Ectodermal cell (in vitro differentiated cells): ENCODE measurements around the gene EYA2.
A peak's percentile ranks its signal among the peaks of the same experiment; 100 is the strongest.

ENCODE experiments used
- H3K27ac ChIP-seq: 2 replicates; pipeline ENCODE4 v1.7.0; 2013; ENCODE audit warnings: mild to moderate bottlenecking, low read depth, low read length; ENCODE audit not compliant: insufficient read depth, poor library complexity, severe bottlenecking
- H3K27me3 ChIP-seq: 2 replicates; pipeline ENCODE4 v1.7.0; 2013; ENCODE audit warnings: mild to moderate bottlenecking, low read length; ENCODE audit not compliant: insufficient read depth, control insufficient read depth, poor library complexity, severe bottlenecking
- H3K36me3 ChIP-seq: one replicate; pipeline ENCODE4 v1.7.0; 2013; ENCODE audit warnings: low read length; ENCODE audit not compliant: control insufficient read depth, insufficient read depth
- H3K4me1 ChIP-seq: one replicate; pipeline ENCODE4 v1.7.0; 2013; ENCODE audit warnings: low read length; ENCODE audit not compliant: control insufficient read depth, insufficient read depth
- H3K4me3 ChIP-seq: 2 replicates; pipeline ENCODE4 v1.7.0; 2013; ENCODE audit warnings: low read depth, low read length, control low read depth; ENCODE audit not compliant: insufficient read depth
- H3K9me3 ChIP-seq: 2 replicates; pipeline ENCODE4 v1.7.0; 2013; ENCODE audit warnings: mild to moderate bottlenecking, low read length, moderate library complexity; ENCODE audit not compliant: control insufficient read depth
- WGBS, 2 experiments: methylation state at CpG; one replicate each; pipeline ENCODE4 v1.1.7; 2013; ENCODE audit warnings: missing lambda C conversion rate in 2 of 2; 5-methylcytosine and 5-hydroxymethylcytosine counted together

EYA2 gene

GRCh38 chr20:46977204-46977603, 82.6 kb downstream of the EYA2 start:
- H3K9me3 ChIP-seq: no peaks in the 10 kb centered on the region
- H3K4me1 ChIP-seq: peaks cover 14% of the 10 kb centered on the region
- H3K27me3 ChIP-seq: no peaks in the 10 kb centered on the region
- no peaks in the 10 kb centered on the region for H3K36me3 ChIP-seq
- H3K4me3 ChIP-seq: no peak overlapping the region
- no peak overlapping the region for H3K27ac ChIP-seq

- WGBS, 2 experiments: 92 to 93% methylated on average over 13 of the region's 13 CpGs
- no peak overlapping the region for H3K27ac ChIP-seq
- H3K36me3 ChIP-seq: no peaks in the 10 kb centered on the region
- H3K27me3 ChIP-seq: no peaks in the 10 kb centered on the region
- peaks cover 14% of the 10 kb centered on the region for H3K4me1 ChIP-seq
- H3K9me3 ChIP-seq: no peaks in the 10 kb centered on the region
- no peak overlapping the region for H3K4me3 ChIP-seq
Measured at GRCh38 chr20:46977909-46978588, 83.4 kb downstream of the EYA2 start.

GRCh38 chr20:46978951-46979491, 84.4 kb downstream of the EYA2 start:
- Histone ChIP-seq H3K4me1 (peaks cover 14% of the 10 kb centered on the region), H3K9me3 (no peaks in the 10 kb centered on the region), H3K27me3 (no peaks in the 10 kb centered on the region), H3K36me3 (no peaks in the 10 kb centered on the region), H3K4me3 (no peak overlapping the region), H3K27ac (peak overlapping the region; percentile 45)
- 47 to 61% methylated on average over 9 of the region's 9 CpGs for WGBS, 2 experiments

- Histone ChIP-seq H3K4me3 (no peak overlapping the region), H3K9me3 (no peaks in the 10 kb centered on the region), H3K4me1 (peaks cover 14% of the 10 kb centered on the region), H3K36me3 (no peaks in the 10 kb centered on the region), H3K27me3 (no peaks in the 10 kb centered on the region), H3K27ac (peak overlapping the region; percentile 45)
- 82 to 83% methylated on average over 8 of the region's 8 CpGs for WGBS, 2 experiments
Measured at GRCh38 chr20:46979603-46980241, 85.1 kb downstream of the EYA2 start.

GRCh38 chr20:46981184-46981583, 86.5 kb downstream of the EYA2 start:
- Histone ChIP-seq H3K4me3 (no peak overlapping the region), H3K27ac (no peak overlapping the region), H3K4me1 (peaks cover 14% of the 10 kb centered on the region), H3K9me3 (no peaks in the 10 kb centered on the region), H3K27me3 (no peaks in the 10 kb centered on the region), H3K36me3 (no peaks in the 10 kb centered on the region)

GRCh38 chr20:46983466-46983865, 88.8 kb downstream of the EYA2 start:
- H3K27ac ChIP-seq: no peak overlapping the region
- WGBS, 2 experiments: 95 to 97% methylated on average over 1 of the region's 1 CpG
- no peaks in the 10 kb centered on the region for H3K36me3 ChIP-seq
- H3K4me1 ChIP-seq: peaks cover 14% of the 10 kb centered on the region
- no peaks in the 10 kb centered on the region for H3K27me3 ChIP-seq
- H3K4me3 ChIP-seq: no peak overlapping the region
- H3K9me3 ChIP-seq: no peaks in the 10 kb centered on the region

- Histone ChIP-seq H3K4me3 (no peak overlapping the region), H3K9me3 (no peaks in the 10 kb centered on the region), H3K27ac (no peak overlapping the region), H3K36me3 (no peaks in the 10 kb centered on the region), H3K4me1 (peaks cover 5% of the 10 kb centered on the region), H3K27me3 (no peaks in the 10 kb centered on the region)
- 96 to 100% methylated on average over 1 of the region's 1 CpG for WGBS, 2 experiments
Measured at GRCh38 chr20:46984405-46984804, 89.8 kb downstream of the EYA2 start.

- Histone ChIP-seq H3K27me3 (no peaks in the 10 kb centered on the region), H3K27ac (no peak overlapping the region), H3K4me1 (peaks cover 7% of the 10 kb centered on the region), H3K36me3 (no peaks in the 10 kb centered on the region), H3K4me3 (no peak overlapping the region), H3K9me3 (no peaks in the 10 kb centered on the region)
- 92 to 95% methylated on average over 2 of the region's 2 CpGs for WGBS, 2 experiments
Measured at GRCh38 chr20:46985250-46985649, 90.6 kb downstream of the EYA2 start.

GRCh38 chr20:46985671-46986070, 91.0 kb downstream of the EYA2 start:
- H3K4me3 ChIP-seq: no peak overlapping the region
- H3K36me3 ChIP-seq: no peaks in the 10 kb centered on the region
- H3K4me1 ChIP-seq: peaks cover 11% of the 10 kb centered on the region
- H3K27me3 ChIP-seq: no peaks in the 10 kb centered on the region
- 92 to 100% methylated on average over 1 to 2 of the region's 2 CpGs for WGBS, 2 experiments
- H3K9me3 ChIP-seq: no peaks in the 10 kb centered on the region
- no peak overlapping the region for H3K27ac ChIP-seq

GRCh38 chr20:46987001-46987400, 92.4 kb downstream of the EYA2 start:
- no peaks in the 10 kb centered on the region for H3K36me3 ChIP-seq
- no peak overlapping the region for H3K27ac ChIP-seq
- H3K4me1 ChIP-seq: peaks cover 16% of the 10 kb centered on the region
- no peak overlapping the region for H3K4me3 ChIP-seq
- no peaks in the 10 kb centered on the region for H3K27me3 ChIP-seq
- H3K9me3 ChIP-seq: no peaks in the 10 kb centered on the region
- 94 to 96% methylated on average over 4 to 5 of the region's 5 CpGs for WGBS, 2 experiments
